Activated T-cell treated with anti-CD3 and anti-CD28 coated beads for 1 hour (primary cell): Measurements from ENCODE around the gene NHLH1.
A peak's percentile ranks its signal among the peaks of the same experiment; 100 is the strongest.
"Not testable (repeated sequence)": the region's sequence is repeated elsewhere in the genome, so short reads cannot be mapped to it uniquely, and the experiment has no call there.

Experiments
- DNase-seq: peaks from one replicate; pipeline ENCODE4 v3.0.0-alpha.2; 2020; ENCODE audit warnings: low read depth

NHLH1 gene

GRCh38 chr1:160384812-160385211 is 17.9 kb downstream of the NHLH1 start:
- not testable (repeated sequence) for DNase-seq

DNA sequence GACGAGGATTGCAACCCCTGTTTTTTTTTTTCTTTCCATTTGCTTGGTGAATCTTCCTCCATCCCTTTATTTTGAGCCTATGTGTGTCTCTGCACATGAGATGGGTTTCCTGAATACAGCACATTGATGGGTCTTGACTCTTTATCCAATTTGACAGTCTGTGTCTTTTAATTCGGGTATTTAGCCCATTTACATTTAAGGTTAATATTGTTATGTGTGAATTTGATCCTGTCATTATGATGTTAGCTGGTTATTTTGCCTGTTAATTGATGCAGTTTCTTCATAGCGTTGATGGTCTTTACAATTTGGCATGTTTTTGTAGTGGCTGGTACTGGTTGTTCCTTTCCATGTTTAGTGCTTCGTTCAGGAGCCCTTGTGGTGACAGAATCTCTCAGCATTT is 21.5 kb downstream of the NHLH1 start:
- not testable (repeated sequence) for DNase-seq

- no peak for DNase-seq
These were observed 27.8 kb downstream of the NHLH1 start for GRCh38 chr1:160394673-160395072.

DNA sequence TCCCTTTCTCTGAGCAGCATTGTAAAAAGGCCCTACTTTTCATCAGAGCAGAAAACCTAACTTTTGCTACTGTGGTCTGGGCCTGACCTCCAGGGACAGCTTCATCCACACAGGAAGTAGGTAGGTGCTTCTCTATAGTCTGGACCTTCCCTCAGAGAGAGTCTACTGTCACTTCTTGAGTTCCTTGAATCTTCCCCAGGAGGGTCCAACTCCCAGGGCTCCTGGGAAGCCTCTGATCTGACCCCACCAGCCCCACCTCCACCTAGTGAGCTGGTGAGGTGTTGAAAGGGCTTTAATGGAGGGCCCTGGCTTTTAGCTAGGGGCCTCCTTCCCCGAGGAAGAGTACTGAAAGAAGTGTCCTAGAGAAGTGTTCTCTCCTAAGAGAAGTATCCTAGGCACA is 30.8 kb downstream of the NHLH1 start:
- no peak for DNase-seq

- no peak for DNase-seq
These were observed 32.0 kb downstream of the NHLH1 start for GRCh38 chr1:160398823-160399222.

GRCh38 chr1:160399544-160400222 is 32.8 kb downstream of the NHLH1 start:
- no peak for DNase-seq

DNA sequence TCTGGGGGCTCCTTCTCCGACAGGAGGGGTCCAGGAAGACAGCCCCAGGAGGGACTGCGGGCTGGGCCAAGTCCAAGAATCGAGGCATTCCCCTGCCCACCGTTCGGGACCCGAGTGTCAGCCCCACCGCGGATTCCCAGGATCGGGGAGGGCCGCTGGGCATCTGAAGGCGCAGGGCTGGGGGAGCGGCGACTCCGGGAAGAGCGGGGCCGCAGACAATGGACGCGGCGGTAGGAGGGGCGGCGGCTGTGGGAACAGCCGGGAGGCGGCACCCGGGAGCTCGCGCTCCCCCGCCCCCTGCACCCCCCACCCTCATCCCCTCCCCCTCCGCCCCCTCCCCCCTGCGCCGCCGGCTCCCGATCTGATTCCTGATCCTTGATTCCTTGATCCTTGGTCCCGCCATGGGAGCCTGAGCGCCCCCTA is 33.4 kb downstream of the NHLH1 start, which contains the start of gene VANGL2:
Gene VANGL2 (plus strand): TSS at position 342 of the 423 bp plus-strand sequence. CDS start 15,274 bp downstream, outside the sequence.
- peak; percentile 38 for DNase-seq

DNA sequence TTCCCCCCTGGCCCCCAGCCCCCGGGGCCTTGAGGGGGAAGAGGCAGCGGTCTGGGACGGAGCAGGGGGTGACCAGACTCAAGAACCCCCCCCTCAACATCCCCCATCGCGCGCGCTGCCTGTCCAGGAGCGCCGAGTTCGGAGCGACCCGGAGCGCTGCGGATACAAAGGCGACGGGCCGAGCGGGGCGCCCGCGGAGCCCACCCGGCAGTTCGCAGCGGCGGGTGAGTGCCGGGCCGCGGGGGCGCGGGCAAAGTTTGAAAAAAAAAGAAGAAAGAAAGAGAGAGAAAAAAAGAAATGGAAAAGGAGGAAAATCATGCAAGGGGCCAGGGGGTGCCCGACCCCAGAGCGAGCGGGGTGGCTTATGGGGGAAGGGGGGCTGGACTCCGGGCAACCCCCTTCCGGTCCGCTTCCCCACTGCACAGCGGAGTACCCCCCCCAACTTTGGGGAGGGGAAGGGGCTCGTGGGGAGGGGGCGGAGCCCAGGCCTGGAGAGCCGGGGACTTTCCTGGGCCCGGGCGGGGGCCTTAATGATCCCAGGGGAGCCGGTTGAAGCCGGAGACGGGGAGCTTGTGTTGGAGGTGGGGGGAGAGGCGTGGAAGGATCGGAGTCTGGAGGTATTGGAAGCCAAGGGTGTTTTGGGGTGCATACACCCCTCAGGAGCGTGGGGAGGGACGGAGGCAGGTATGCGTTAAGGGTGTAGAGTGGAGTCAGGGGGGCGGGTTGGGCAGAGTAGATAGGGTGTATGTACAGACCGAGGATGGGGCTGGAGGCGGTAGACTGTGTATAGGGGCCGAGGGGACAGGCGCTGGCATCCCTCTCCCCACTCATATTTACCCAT is 34.0 kb downstream of the NHLH1 start:
- DNase-seq = no peak

- DNase-seq = no peak
These were observed 34.6 kb downstream of the NHLH1 start for GRCh38 chr1:160401487-160401805.

- no peak for DNase-seq
These were observed 35.3 kb downstream of the NHLH1 start for GRCh38 chr1:160402001-160402795.

GRCh38 chr1:160403244-160403643 is 36.4 kb downstream of the NHLH1 start:
- DNase-seq = no peak

DNA sequence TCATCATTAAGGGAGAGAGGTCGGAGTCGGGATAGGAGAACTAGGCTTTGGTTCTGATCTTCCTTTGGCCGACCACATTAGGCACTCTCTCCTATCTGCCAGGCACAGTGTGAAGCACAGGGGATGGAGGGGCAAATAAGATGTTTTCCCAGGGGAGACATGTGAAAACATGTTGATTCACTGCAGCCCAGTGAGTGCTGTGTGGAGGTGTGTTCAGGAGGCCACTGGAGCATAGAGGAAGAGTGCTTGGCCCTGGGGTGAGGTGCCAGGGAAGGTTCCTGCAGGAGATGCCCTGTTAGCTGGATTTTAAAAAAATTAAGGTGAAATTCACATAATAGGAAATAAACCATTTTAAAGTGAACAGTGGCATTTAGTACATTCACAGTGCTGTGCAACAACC is 37.2 kb downstream of the NHLH1 start:
- DNase-seq = no peak

- no peak for DNase-seq
These were observed 38.5 kb downstream of the NHLH1 start for GRCh38 chr1:160405331-160405877.

DNA sequence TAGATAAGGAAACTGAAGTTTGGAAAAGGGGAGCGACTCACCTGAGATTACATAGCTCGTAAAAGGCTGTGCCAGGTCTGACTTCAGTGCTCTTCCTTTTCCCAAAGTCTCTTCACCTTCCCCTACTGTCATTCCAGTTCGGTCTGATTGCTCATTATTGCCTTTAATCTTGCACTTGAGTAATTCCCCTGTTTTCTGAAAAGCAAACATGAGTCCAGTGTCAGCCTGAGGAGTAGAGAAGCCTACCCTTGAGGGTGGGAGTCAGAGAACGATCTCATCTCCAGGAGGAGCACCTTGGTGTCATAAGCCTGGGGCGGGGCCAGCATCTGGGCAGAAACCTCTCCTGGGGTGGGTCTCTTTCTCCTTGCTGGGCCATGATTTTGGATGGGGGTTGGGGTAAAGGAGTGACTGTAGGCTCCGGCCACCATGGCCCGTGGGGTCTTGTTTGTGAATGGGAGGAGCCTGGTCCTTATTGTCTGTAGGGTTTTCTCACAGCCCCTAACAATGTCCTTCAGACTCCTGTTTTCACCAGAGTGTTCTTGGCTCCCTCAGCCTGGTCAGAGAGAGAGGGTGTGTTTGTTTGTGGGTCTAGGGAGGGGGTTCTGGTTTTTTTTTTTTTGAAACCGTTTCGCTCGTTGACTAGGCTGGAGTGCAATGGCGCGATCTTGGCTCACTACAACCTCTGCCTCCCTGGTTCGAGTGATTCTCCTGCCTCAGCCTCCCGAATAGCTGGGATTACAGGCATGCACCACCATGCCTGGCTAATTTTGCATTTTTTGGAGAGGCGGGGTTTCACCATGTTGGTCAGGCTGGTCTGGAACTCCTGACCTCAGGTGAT is 39.5 kb downstream of the NHLH1 start:
- DNase-seq = no peak

GRCh38 chr1:160407839-160408801 is 41.2 kb downstream of the NHLH1 start:
- DNase-seq = no peak

GRCh38 chr1:160408864-160409263 is 42.0 kb downstream of the NHLH1 start:
- no peak for DNase-seq

DNA sequence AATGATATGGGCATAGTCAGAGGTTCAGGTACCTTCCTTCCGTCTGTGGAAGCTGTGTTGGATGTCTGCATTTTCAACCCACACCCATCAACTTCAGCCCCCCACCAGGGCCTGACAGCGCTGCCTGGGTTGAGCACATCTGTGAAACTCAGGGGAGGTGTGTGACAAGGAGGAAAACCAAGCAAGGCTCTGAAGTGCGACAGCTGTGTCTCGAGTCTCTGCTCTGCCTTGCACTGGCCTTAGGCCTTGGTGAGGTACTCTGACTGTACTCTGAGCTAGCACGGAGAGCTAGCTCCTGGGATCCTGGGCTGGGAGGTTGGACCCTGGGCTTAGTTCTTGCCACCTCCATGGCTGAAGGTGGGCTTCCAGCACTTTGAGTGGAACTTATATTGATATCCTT is 42.6 kb downstream of the NHLH1 start:
- no peak for DNase-seq

DNA sequence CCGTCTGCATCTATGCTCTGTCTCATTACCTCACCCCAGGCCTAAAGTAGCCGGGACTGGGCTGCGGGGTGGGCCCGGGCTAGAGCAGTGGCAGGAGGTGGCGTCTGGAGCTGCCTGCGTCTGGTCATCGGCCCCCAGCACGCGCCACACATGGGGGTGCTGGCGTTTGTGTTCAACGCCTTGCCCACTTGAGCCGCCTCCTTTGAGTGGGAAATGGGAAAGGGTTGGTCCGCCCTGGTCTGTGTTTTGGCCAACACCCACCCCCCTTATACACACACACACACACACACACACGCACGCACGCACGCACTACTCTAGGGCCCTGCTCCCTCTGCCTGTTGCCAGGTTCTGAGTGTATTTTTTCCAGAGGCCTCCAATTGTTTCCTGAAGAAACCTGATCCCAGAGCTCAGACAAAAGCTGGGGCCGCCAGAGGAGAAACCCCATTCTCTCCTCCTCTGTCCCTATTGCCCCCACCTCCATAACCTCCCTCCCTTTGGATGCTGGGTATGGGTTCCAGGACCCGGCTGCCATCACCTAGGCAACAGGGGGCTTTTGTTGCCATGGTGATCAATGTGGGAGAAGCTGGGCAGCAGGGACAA is 43.6 kb downstream of the NHLH1 start:
- DNase-seq = no peak

DNA sequence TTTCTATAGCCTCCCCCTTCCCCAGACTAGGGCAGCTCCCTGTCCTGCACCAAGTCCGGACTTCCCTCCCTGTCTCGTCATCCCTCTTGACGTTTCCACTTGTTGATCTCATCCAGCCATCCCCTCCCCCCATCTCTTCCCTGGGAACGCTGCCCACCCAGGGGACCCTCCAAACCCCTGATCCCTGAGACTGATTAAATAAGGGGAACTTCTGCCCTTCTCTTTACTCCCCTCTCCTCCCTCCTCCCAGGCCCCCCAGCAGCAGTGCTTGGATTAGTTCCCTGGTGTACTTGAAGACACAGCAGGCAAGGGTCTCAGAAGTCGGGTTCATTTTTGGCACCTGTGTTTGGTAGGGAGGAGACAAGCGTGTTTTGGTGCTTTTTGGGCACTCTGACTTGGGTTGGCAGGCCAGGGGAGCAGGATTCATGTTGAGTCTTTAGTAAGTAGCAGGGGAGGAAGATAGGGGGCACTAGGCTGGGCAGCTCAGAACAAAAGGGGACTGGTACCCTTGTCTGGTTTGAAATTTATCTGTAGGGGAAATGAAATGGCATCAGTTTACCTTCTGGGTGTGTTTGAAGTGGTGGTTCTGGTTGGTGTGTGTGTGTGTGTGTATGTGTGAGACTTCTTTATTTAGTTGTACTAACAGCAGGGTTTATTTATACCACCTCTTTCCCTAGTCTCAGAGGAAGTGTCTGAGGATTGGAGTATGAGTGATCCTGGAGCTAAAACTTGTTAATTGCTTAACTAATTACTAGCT is 44.6 kb downstream of the NHLH1 start:
- no peak for DNase-seq
